Measurements from ENCODE around the gene RARB.

DNA sequence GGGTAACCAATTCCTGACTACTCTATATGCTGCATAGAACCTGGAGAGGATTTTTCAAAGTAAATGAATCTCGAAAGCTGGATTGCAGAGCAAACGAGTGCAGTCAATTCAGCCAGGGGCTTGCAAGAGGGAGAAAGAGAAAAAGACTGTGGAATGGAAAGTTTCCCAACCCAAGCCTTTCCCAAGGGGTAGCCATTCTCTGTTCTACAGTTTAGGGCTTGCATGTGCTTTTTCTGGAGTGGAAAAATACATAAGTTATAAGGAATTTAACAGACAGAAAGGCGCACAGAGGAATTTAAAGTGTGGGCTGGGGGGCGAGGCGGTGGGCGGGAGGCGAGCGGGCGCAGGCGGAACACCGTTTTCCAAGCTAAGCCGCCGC, 511 bp upstream of the RARB start:
- TF ChIP-seq, protein P1, sequence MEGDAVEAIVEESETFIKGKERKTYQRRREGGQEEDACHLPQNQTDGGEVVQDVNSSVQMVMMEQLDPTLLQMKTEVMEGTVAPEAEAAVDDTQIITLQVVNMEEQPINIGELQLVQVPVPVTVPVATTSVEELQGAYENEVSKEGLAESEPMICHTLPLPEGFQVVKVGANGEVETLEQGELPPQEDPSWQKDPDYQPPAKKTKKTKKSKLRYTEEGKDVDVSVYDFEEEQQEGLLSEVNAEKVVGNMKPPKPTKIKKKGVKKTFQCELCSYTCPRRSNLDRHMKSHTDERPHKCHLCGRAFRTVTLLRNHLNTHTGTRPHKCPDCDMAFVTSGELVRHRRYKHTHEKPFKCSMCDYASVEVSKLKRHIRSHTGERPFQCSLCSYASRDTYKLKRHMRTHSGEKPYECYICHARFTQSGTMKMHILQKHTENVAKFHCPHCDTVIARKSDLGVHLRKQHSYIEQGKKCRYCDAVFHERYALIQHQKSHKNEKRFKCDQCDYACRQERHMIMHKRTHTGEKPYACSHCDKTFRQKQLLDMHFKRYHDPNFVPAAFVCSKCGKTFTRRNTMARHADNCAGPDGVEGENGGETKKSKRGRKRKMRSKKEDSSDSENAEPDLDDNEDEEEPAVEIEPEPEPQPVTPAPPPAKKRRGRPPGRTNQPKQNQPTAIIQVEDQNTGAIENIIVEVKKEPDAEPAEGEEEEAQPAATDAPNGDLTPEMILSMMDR (conservative IDR thresholded peaks at IDR 0.05; ENCODE audit: low read depth, low read length) = no peak
- no peak for TF ChIP-seq EZH2 (IDR thresholded peaks at IDR 0.05; ENCODE audit: borderline replicate concordance, low read depth, low read length, poor library complexity, severe bottlenecking)
